Astrocyte of the spinal cord (primary cell): ENCODE data around the gene EAPP.
A peak's percentile ranks its signal among the peaks of the same experiment; 100 is the strongest.

Experiments
- DNase-seq: peaks from one replicate; pipeline ENCODE4 v3.0.0; 2011; ENCODE audit warnings: low read depth, low spot score
- H3K4me3 ChIP-seq: 2 replicates; pipeline ENCODE4 v1.5.1; 2011; ENCODE audit warnings: low read depth, mild to moderate bottlenecking, low read length, moderate library complexity
- CTCF ChIP-seq: IDR thresholded peaks from 2 replicates; pipeline ENCODE4 v1.5.1; 2012; ENCODE audit warnings: low read depth, mild to moderate bottlenecking, low read length, inconsistent platforms
- in situ Hi-C: cut with HindIII; loops from 2 replicates; pipeline ENCODE4 v1.10.0; 2017; ENCODE audit warnings: low sequenced_read_pairs

EAPP gene

GRCh38 chr14:34539407-34540180, at the start of gene EAPP:
Gene EAPP (minus strand): TSS chr14:34539701. CDS start chr14:34539628, 73 bp downstream.
- peak; percentile 98 for DNase-seq
- H3K4me3 ChIP-seq: peak within 1 kb of the TSS; percentile 99
- TF ChIP-seq CTCF: no peak
- in situ Hi-C loops: no loop called here

- no peak for DNase-seq
- in situ Hi-C loops: no loop called here
- TF ChIP-seq CTCF: no peak
Measured at GRCh38 chr14:34583525-34583924, 44.0 kb upstream of the EAPP start.

GRCh38 chr14:34582117-34582680, 42.7 kb upstream of the EAPP start:
- in situ Hi-C loops: no loop called here
- no peak overlapping the region for H3K4me3 ChIP-seq
- DNase-seq: no peak
- no peak for TF ChIP-seq CTCF

More at GRCh38 chr14:34583525-34583924, 44.0 kb upstream of the EAPP start:
- no peak overlapping the region for H3K4me3 ChIP-seq

- in situ Hi-C loops: no loop called here
- no peak for TF ChIP-seq CTCF
- no peak for DNase-seq
- no peak overlapping the region for H3K4me3 ChIP-seq
Measured at GRCh38 chr14:34580381-34580780, 40.9 kb upstream of the EAPP start.

DNA sequence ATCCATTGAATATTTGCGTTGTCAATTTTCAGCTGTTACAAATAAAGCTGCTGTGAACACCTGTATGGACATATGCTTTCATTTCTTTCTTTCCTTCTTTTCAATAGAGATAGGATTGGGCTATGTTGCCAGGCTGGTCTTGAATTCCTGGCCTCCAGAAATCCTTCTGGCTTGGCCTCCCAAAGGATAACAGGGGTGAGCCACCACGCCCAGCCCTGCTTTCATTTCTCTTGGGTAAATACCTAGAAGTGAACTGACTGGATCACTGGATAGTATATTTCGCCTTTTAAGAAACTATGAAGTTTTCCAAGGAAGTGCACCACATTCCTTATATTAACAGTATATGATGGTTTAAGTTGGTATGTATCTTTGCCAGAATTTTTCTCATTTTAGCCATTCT, 32.3 kb upstream of the EAPP start:
- in situ Hi-C loops: no loop called here
- TF ChIP-seq CTCF: no peak
- no peak overlapping the region for H3K4me3 ChIP-seq
- DNase-seq: no peak

DNA sequence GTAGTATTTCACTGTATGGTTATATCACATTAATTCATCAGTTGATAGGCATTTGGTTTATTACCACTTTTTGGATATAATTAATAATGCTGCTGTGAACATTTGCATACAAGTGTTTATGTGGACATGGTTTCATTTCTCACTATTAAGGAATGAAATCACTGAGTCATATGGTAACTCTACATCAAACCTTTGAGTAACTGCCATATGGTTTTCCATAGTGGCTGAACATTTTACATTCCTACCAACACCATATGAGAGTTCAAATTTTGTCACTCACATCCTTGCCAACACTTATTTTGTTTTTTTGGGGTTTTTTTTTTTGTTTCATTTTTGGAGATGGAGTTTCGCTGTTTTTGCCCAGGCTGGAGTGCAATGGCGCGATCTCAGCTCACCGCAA, 30.2 kb upstream of the EAPP start:
- in situ Hi-C loops: no loop called here
- TF ChIP-seq CTCF: no peak
- no peak for DNase-seq
- H3K4me3 ChIP-seq: no peak overlapping the region
